K562 (cell line): ENCODE data around the gene BEST1. TPM values are rescaled to one million over a fixed set of nuclear protein-coding genes. Genes with fewer than 3 reads are reported as not detected.

Experiments
- FOXJ2 ChIP-seq: fragments of 200-800 bp; sonication (Bioruptor generic); IDR thresholded peaks from 2 replicates; pipeline ENCODE4 v1.6.1; 2016; ENCODE audit warnings: missing genetic modification characterization, missing compliant biosample characterization
- GTF2E2 ChIP-seq: fragments of 200-800 bp; sonication (Bioruptor generic); IDR thresholded peaks from 2 replicates; pipeline ENCODE4 v1.6.1; 2016; ENCODE audit warnings: missing genetic modification characterization, missing compliant biosample characterization
- KDM4B ChIP-seq, 2 experiments: fragments of 450-650 bp in 1 of 2; sonication (generic) in 1 of 2; IDR thresholded peaks; 2 replicates each; pipeline ENCODE4 v1.6.1; 2016 to 2017; ENCODE audit warnings: borderline replicate concordance in 2 of 2, antibody characterized with exemption in 1 of 2, low read depth in 1 of 2, mild to moderate bottlenecking in 1 of 2
- MTF1 ChIP-seq: fragments of 250-450 bp; sonication (Bioruptor Pico); IDR thresholded peaks from 2 replicates; pipeline ENCODE4 v1.9.0; 2021; ENCODE audit warnings: moderate library complexity, mild to moderate bottlenecking, inconsistent platforms, borderline replicate concordance
- OTX1 ChIP-seq: fragments of 450-650 bp; formaldehyde crosslinking; IDR thresholded peaks from 2 replicates; pipeline ENCODE4 v1.4.0; 2022; ENCODE audit warnings: mild to moderate bottlenecking
- PRMT5 ChIP-seq: sonication (generic); formaldehyde crosslinking; IDR thresholded peaks from 2 replicates; pipeline ENCODE4 v1.5.0; 2020; ENCODE audit warnings: missing genetic modification reagents
- SMAD4 ChIP-seq: fragments of 250-450 bp; sonication (Bioruptor Pico); conservative IDR thresholded peaks from 2 replicates; pipeline ENCODE4 v1.8.0; 2021; ENCODE audit warnings: inconsistent platforms, mild to moderate bottlenecking, moderate library complexity
- SP2 ChIP-seq: IDR thresholded peaks from 2 replicates; pipeline ENCODE4 v1.6.1; 2011; ENCODE audit warnings: mild to moderate bottlenecking, low read depth, low read length, moderate library complexity; ENCODE audit not compliant: poor library complexity, severe bottlenecking; ENCODE audit errors: extremely low read depth
- SRSF3 ChIP-seq: fragments of 200-400 bp; formaldehyde crosslinking; IDR thresholded peaks from 2 replicates; pipeline ENCODE4 v1.6.1; 2016; ENCODE audit warnings: mild to moderate bottlenecking, low read length, moderate library complexity; ENCODE audit not compliant: insufficient read depth
- TAL1 ChIP-seq: fragments of 450-650 bp; IDR thresholded peaks from 2 replicates; pipeline ENCODE4 v1.6.1; 2016; ENCODE audit warnings: mild to moderate bottlenecking
- ZNF197 ChIP-seq: fragments of 200-800 bp; sonication (Bioruptor generic); IDR thresholded peaks from 2 replicates; pipeline ENCODE4 v1.6.1; 2016; ENCODE audit warnings: low read depth, missing genetic modification characterization, missing compliant biosample characterization
- ZNF778 ChIP-seq: fragments of 450-650 bp; formaldehyde crosslinking; IDR thresholded peaks from 2 replicates; pipeline ENCODE4 v1.4.0; 2020; ENCODE audit warnings: mild to moderate bottlenecking, moderate library complexity
- polyA plus RNA-seq, 8 experiments: library from polyadenylated mRNA; depleted of rRNA in 4 of 8; stranded (reverse) in 5 of 8; unstranded in 3 of 8; fragments of >200 nt; fragmentation: Nextera tagmentation in 2 of 8; fragmentation: Illumina TruSeq in 1 of 8; extraction: Ambion mirVana in 2 of 8; extraction: Trizol in 1 of 8; gene quantifications; 2 replicates each; pipeline versions ENCODE4 v1.2.1 to v1.2.3, GENCODE V29; 2011 to 2014; ENCODE audit warnings: inconsistent platforms in 1 of 8, missing spikeins in 1 of 8
- total RNA-seq, 7 experiments: library from RNA; depleted of rRNA in 6 of 7; stranded (reverse); fragments of >200 nt in 6 of 7; fragmentation: Illumina TruSeq in 2 of 7; extraction: Trizol in 2 of 7; gene quantifications; 2 replicates each; pipeline versions ENCODE4 v1.2.1 to v1.2.3, GENCODE V29; 2011 to 2021; ENCODE audit warnings: low replicate concordance in 1 of 7
- TF ChIP-seq, protein P1 (sequence below): IDR thresholded peaks from 2 replicates; pipeline ENCODE4 v1.6.1; 2012; ENCODE audit warnings: low read depth, low read length, improper control_type of control experiment, borderline replicate concordance
- TF ChIP-seq, protein P2 (sequence below): fragments of 250-450 bp; sonication (Bioruptor Pico); IDR thresholded peaks from 2 replicates; pipeline ENCODE4 v1.5.0; 2022; ENCODE audit warnings: mild to moderate bottlenecking
- TF ChIP-seq, protein P3 (sequence below), 2 experiments: fragments of 450-650 bp; IDR thresholded peaks; 2 replicates each; pipeline ENCODE4 v1.6.1; 2016
- TF ChIP-seq, protein P4 (sequence below): fragments of 450-650 bp; formaldehyde crosslinking; IDR thresholded peaks from 2 replicates; pipeline ENCODE4 v1.4.0; 2022; ENCODE audit warnings: missing genetic modification characterization
- TF ChIP-seq, protein P5 (sequence below): sonication (generic); formaldehyde crosslinking; IDR thresholded peaks from 2 replicates; pipeline ENCODE4 v1.9.0; 2022; ENCODE audit warnings: mild to moderate bottlenecking, missing genetic modification reagents
- TF ChIP-seq, protein P6 (sequence below): fragments of 450-650 bp; formaldehyde crosslinking; IDR thresholded peaks from 2 replicates; pipeline ENCODE4 v1.4.0; 2020; ENCODE audit warnings: mild to moderate bottlenecking, moderate library complexity

The BEST1 gene
- total and polyA plus RNA-seq, 9 of the 15 experiments (the other 6 are each of a cell fraction or from before 2014, with no cell fraction given): 0.07 to 1.3 (median 0.40) TPM

DNA sequence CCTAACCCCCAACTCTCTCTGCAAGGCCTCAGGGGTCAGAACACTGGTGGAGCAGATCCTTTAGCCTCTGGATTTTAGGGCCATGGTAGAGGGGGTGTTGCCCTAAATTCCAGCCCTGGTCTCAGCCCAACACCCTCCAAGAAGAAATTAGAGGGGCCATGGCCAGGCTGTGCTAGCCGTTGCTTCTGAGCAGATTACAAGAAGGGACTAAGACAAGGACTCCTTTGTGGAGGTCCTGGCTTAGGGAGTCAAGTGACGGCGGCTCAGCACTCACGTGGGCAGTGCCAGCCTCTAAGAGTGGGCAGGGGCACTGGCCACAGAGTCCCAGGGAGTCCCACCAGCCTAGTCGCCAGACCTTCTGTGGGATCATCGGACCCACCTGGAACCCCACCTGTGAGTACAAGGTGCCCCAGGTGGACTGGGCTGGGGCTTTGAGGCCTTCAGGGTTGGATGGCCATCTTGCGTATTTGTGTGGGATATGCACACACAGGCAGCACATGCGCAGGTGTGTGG is at the start of gene BEST1 (continued):
- TF ChIP-seq KDM4B (IDR thresholded peaks at IDR 0.05; ENCODE audit: borderline replicate concordance in 2 of 2, low read depth in 1 of 2): no peak
- 0 out of 2 replicates have a peak, but pooled peaks have one; percentile 2 for TF ChIP-seq TAL1
- TF ChIP-seq, protein P1, sequence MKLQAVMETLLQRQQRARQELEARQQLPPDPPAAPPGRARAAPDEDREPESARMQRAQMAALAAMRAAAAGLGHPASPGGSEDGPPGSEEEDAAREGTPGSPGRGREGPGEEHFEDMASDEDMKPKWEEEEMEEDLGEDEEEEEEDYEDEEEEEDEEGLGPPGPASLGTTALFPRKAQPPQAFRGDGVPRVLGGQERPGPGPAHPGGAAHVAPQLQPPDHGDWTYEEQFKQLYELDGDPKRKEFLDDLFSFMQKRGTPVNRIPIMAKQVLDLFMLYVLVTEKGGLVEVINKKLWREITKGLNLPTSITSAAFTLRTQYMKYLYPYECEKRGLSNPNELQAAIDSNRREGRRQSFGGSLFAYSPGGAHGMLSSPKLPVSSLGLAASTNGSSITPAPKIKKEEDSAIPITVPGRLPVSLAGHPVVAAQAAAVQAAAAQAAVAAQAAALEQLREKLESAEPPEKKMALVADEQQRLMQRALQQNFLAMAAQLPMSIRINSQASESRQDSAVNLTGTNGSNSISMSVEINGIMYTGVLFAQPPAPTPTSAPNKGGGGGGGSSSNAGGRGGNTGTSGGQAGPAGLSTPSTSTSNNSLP: no peak
- peak; percentile 90; the same call in 1 of the 2 replicates for TF ChIP-seq SRSF3
- TF ChIP-seq, protein P2, sequence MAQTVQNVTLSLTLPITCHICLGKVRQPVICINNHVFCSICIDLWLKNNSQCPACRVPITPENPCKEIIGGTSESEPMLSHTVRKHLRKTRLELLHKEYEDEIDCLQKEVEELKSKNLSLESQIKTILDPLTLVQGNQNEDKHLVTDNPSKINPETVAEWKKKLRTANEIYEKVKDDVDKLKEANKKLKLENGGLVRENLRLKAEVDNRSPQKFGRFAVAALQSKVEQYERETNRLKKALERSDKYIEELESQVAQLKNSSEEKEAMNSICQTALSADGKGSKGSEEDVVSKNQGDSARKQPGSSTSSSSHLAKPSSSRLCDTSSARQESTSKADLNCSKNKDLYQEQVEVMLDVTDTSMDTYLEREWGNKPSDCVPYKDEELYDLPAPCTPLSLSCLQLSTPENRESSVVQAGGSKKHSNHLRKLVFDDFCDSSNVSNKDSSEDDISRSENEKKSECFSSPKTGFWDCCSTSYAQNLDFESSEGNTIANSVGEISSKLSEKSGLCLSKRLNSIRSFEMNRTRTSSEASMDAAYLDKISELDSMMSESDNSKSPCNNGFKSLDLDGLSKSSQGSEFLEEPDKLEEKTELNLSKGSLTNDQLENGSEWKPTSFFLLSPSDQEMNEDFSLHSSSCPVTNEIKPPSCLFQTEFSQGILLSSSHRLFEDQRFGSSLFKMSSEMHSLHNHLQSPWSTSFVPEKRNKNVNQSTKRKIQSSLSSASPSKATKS (CRISPR knock-in tag): no peak
- peak; percentile 74; the same call in 1 of the 2 replicates for TF ChIP-seq MTF1 (CRISPR knock-in tag)
- 0 out of 2 replicates have a peak, but pooled peaks have one; percentile 59 for TF ChIP-seq GTF2E2
- no peak for TF ChIP-seq ZNF197 (CRISPR knock-in tag)
- TF ChIP-seq, protein P3, sequence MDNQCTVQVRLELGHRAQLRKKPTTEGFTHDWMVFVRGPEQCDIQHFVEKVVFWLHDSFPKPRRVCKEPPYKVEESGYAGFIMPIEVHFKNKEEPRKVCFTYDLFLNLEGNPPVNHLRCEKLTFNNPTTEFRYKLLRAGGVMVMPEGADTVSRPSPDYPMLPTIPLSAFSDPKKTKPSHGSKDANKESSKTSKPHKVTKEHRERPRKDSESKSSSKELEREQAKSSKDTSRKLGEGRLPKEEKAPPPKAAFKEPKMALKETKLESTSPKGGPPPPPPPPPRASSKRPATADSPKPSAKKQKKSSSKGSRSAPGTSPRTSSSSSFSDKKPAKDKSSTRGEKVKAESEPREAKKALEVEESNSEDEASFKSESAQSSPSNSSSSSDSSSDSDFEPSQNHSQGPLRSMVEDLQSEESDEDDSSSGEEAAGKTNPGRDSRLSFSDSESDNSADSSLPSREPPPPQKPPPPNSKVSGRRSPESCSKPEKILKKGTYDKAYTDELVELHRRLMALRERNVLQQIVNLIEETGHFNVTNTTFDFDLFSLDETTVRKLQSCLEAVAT (IDR thresholded peaks at IDR 0.05): 0 out of 4 replicates have a peak, but pooled peaks of 1 of the 2 experiments have one; percentile 37
- TF ChIP-seq OTX1 (CRISPR knock-in tag): peak; percentile 25; the same call in 1 of the 2 replicates
- TF ChIP-seq PRMT5 (CRISPR knock-in tag): no peak
- TF ChIP-seq FOXJ2 (tag): 0 out of 2 replicates have a peak, but pooled peaks have one; percentile 1
- TF ChIP-seq, protein P4, sequence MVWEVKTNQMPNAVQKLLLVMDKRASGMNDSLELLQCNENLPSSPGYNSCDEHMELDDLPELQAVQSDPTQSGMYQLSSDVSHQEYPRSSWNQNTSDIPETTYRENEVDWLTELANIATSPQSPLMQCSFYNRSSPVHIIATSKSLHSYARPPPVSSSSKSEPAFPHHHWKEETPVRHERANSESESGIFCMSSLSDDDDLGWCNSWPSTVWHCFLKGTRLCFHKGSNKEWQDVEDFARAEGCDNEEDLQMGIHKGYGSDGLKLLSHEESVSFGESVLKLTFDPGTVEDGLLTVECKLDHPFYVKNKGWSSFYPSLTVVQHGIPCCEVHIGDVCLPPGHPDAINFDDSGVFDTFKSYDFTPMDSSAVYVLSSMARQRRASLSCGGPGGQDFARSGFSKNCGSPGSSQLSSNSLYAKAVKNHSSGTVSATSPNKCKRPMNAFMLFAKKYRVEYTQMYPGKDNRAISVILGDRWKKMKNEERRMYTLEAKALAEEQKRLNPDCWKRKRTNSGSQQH (CRISPR knock-in tag): 0 out of 2 replicates have a peak, but pooled peaks have one; percentile 44
- TF ChIP-seq, protein P5, sequence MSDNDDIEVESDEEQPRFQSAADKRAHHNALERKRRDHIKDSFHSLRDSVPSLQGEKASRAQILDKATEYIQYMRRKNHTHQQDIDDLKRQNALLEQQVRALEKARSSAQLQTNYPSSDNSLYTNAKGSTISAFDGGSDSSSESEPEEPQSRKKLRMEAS (CRISPR knock-in tag): 0 out of 2 replicates have a peak, but pooled peaks have one; percentile 40
- TF ChIP-seq, protein P6, sequence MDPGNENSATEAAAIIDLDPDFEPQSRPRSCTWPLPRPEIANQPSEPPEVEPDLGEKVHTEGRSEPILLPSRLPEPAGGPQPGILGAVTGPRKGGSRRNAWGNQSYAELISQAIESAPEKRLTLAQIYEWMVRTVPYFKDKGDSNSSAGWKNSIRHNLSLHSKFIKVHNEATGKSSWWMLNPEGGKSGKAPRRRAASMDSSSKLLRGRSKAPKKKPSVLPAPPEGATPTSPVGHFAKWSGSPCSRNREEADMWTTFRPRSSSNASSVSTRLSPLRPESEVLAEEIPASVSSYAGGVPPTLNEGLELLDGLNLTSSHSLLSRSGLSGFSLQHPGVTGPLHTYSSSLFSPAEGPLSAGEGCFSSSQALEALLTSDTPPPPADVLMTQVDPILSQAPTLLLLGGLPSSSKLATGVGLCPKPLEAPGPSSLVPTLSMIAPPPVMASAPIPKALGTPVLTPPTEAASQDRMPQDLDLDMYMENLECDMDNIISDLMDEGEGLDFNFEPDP: 0 out of 2 replicates have a peak, but pooled peaks have one; percentile 65
- no peak for TF ChIP-seq ZNF778 (CRISPR knock-in tag)
- TF ChIP-seq SMAD4 (CRISPR knock-in tag): peak; percentile 48
- no peak for TF ChIP-seq SP2
